SKM-1 (cell line): ENCODE data around the gene ZNF500.

Source experiments
- DNase-seq: peaks from one replicate; lab custom pipeline; 2025; ENCODE audit not compliant: unreplicated experiment; lab: John Stamatoyannopoulos, UW

The ZNF500 gene

DNA sequence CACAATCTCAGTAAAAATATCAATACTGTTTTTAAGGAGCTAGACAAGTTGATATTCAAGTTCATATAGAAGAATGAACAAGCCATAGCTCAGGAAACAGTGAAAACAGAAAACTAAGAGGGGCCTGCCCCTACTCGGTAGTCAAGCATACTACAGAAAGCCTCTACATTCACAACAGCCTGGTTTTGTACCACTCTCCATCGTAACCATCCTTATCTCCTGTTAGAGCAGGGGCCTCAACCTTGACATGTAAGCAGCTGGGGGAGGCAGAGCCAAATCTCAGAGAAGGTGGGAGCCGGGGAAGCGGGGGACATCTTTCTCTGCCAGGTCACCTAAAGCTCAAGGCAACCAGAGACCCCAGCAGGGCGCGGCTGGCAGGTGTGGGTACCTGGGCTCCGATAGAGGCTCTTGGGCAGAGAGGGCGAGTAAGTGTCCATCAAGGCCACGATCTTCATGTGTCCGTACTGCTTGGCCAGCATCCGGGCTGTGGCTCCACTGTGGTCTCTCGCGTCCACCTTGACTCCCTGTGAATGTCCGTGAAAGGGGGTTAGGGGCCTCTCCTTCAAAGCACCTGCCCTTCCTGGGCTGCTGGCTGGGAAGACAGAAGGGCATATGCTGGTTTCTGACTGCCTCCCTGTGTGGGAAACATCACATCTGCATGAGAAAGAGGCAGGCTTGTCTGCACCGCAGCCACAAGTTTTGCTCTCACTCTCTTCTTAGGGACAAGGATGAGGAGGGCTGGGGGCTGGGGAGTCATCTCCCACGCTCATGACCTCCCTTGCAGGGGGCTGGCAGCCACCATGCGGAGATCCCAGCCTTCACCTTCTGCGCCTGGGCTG is 53.1 kb downstream of the ZNF500 start:
- DNase-seq, result no peak

GRCh38 chr16:4709481-4709880 is 57.5 kb downstream of the ZNF500 start:
- no peak for DNase-seq

- DNase-seq, result no peak
Observed at GRCh38 chr16:4706871-4707270, 60.1 kb downstream of the ZNF500 start.

GRCh38 chr16:4704913-4705312 is 62.0 kb downstream of the ZNF500 start:
- no peak for DNase-seq

DNA sequence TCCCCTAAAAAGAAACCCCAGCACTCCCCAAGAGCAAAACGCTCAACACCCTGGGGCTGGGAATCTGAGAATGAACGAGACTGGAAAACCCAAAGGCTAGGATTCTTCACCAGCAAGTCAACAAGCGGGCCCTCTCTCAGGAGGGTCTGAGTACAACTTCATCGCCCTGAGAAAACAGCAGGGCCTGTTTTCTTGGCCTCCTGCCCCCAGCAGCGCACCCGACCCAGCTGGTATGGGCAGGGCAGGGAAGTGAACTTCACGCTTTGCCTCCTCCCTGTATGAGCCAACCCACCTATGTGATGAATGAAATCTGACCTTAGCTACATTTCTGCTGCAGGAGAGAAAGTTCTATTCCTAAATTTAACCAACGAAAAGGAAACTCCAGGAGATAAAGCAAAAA is 62.5 kb downstream of the ZNF500 start:
- no peak for DNase-seq

DNA sequence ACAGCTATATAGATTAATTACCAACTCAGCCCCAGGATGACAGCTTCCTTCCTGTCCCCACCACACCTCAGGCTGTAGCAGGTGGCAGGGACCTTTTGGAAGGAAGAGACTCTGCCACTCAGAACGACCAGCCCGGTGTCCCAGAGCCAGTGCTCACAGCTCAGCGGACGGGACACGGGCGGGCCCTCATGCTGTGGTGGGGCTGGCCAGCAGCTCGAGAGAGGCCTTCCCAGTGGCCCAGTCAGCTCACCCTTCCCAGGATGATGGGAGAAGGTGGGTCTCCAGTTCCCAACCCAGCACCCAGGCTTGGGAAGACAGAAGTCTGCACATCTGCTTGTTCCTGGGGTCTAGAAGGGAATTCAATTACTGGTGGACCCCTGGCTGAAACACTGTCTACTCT is 63.1 kb downstream of the ZNF500 start:
- DNase-seq, result no peak

DNA sequence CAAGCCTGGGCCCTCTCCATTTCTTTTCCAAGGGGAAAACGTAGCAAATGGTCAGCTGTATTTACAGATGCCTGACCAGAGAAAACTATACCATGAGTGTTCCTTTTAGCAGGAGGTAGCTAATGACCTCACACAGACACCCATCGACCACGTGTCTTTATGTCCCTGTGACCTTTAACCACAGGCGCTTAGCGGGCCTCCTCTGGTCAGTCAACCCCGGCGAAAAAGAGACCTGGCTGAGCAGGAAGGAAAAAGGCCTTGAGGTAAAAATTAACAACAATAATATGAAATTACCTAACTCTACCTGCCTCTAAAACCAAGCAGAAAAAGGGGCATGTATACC is 64.5 kb downstream of the ZNF500 start:
- no peak for DNase-seq

DNA sequence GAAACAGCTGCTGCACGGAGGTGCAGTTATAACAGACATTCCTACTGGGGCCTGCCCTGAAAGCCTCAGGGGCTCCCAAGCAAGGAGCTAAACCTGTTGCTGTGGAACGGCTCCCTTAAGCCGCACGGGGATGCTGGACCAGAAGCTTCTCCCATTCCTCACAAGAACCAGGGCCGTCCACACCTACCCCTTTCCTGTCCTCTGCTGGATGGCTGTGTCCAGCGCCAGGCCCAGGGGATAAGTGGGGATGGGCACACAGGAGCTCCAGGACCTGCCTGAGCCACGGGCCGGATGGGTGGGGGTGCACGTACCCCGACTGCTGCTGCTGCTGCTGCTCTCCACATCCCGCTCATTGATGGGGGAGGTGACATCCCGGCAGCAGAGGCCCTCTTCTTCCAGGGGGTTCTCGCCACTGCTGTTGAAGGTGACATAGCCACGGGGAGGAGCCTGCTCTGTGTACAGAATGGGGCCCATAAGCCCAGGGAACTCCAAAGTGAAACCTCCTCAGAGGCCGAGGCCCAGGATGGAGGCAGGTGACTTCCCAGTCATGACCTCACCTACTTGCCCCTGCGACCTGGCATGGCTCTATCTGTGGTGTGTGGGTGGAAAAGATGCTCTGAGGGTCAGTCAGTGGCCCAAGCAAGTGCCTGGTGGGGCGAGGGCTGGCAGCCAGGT is 65.0 kb downstream of the ZNF500 start:
- no peak for DNase-seq

- DNase-seq, result no peak
Observed at GRCh38 chr16:4700997-4701743, 65.8 kb downstream of the ZNF500 start.

GRCh38 chr16:4700380-4700996 is 66.5 kb downstream of the ZNF500 start:
- no peak for DNase-seq

DNA sequence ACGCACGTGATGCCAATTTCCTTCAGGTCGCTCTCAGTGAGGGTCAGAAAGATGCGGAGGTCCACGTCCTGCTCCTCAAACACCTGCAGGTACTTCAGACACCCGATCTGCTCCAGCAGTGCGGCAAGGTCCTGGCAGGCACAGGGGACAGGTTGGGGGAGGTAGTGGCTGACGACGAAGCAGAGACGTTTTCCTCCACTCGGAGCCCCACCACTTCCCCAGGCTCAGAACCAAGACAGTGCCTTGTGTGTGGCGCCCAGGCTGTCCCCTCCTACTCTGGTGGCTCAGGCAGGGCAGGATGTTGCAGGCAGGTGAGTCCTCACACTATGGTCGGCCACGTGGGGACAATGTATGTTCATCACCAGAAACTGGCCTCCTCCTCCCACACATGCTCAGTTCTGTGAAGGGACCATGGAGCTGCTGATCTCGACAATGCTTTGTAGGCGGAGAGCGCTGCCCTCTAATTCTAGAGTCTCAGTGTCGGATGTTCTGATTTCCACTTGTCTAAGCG is 67.9 kb downstream of the ZNF500 start:
- no peak for DNase-seq

DNA sequence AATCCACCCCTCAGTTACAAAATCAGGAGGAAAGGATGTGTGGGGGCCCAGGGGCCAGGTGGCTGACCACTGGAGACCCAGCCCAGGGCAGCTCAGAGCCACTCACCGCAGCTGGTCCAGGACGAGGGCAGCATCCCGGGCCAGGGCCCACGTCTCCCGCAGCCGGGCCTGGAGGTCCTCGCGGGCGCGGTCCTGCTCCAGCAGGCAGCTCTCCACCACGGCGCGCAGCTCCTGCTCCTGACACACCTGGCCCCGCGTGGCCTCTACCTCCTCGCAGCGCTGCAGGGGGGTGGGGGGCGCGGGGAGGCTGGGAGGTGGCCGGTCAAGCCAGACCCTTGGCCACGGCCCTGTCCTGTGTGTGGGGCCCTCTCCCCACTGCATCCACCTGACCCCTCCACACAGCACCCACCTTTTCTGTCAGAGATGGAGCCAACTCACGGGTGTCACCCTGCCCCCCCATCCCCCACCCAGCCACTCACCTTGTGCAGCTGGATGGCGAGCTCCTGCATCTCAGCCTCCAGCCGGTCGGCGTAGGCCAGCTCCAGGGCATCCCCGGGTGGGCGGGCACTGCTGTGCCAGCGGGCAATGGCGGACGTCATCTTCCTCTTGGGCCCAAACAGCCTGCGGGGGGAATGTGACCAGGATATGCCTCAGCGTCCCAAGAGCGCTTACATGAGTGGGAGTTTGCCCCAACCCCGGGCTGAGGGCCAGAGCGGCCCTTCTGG is 68.5 kb downstream of the ZNF500 start:
- DNase-seq, result no peak
